GM18951 (cell line): ENCODE data around the gene LRRC8D.

Experiments
- POLR2A ChIP-seq: IDR thresholded peaks from 4 replicates; pipeline ENCODE4 v1.6.1; 2011; ENCODE audit warnings: mild to moderate bottlenecking; ENCODE audit not compliant: insufficient read length, insufficient read depth; ENCODE audit errors: extremely low read depth
- in situ Hi-C: fragments of 300-500 bp; cut with MboI; formaldehyde crosslinking; loops from one replicate; pipeline ENCODE4 v1.12.0; 2022; ENCODE audit warnings: low sequenced_read_pairs, mixed read lengths, inconsistent platforms; ENCODE audit not compliant: unreplicated experiment

LRRC8D gene

GRCh38 chr1:89815611-89816010, 5.2 kb upstream of the LRRC8D start:
- in situ Hi-C loops: no loop called here
- no peak for TF ChIP-seq POLR2A

DNA sequence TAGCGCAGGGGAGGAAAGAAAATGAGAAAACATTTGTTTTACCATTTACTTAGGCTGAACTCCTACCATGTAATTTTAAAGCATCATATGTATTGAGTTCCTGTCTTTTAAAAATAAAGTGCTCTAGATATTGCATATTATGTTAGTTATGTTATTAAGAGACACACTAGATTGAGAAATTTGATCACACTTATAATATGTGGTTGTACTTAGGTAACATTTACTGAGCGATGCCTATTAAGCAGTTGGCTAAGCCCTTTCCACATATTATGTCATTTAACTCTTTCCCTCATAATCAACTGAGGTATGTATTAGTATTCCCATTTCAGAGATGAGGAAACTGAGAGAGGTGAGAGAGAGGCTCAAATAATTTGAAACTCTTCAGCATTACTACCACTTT, 4.5 kb upstream of the LRRC8D start:
- no peak for TF ChIP-seq POLR2A
- in situ Hi-C loops: no loop called here

DNA sequence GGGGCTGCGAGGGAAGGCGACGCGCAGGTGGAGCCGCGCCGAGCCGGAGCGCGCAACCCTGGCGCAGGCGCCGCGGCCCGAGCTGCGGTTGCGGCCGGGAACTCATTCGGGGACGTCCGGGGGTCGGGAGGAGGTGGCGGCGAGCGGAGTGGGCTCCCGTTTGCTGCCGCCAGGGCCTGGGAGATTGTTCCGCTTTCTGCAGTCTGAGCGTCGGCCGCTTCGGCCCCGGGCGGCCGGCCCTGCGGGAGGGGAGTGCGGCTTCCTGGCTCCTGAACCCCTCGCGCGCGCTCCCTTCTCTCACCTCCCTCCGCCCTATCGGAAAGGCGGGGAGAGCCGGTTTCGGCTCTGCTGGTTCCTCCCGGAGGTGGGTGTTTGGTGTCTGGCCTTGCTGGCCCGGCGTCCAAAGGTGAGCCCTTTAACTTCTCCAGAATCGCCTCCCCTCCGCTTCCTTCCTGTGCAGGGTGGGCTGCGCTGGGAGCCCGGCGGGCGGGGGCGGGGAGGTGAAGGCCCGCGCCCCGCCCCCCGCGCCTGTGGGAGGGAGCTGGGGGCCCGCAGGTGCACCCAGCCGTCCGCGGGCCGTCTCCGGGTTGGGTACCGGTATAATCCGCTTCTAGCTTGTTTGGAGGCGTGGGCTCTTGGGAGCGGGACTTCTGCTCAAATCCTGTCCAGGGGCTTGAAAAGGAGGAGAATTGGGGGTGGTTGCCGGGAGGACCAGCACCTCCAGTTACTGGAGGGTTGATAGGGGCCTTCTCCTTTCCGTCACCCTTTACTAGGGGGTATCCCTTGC, 683 bp downstream of the LRRC8D start:
- TF ChIP-seq POLR2A: peak; percentile 55
- in situ Hi-C loops: no loop called here

DNA sequence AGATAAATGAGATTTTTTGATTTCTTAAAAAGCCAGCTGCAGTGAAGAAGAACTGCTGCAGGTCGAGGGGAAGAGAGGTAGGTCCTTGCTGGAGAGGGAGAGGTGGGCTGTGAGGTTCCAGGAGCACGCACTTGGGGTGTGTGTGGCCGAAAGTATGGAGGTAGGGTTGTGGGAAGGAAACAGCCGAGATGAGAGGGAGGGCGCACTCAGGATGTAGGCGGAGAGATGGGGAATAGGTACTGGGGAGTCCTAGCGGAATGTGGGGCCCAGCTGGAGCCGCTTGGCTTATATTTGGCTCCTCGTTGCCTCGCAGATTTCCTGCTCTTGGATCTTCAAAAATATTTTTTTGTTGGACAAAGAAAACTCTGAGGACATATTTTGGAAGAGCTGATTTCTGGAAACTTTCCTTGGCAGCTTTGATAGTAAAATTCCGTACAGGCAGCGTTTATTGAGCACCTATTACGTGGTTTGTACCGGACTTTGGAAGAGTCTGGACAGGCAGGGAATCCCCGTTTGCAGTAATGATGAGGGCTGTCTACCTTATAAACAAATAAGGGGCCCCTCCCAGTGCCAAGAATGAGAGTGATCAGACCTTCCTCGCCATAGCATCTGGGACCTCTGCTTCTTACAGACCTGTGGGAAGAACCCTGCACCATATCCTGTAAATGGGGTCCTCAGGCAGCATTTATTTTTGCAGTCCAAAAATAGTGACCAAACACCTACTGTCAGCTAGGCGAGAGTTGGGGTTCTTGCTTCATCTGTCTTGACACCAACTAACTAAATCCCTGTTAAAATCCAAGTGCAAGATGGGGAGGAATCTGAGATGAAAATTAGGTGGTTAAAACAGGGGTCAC, 1.5 kb downstream of the LRRC8D start:
- in situ Hi-C loops: no loop called here
- peak; percentile 24 for TF ChIP-seq POLR2A

GRCh38 chr1:89822999-89823628, 2.3 kb downstream of the LRRC8D start:
- in situ Hi-C loops: no loop called here
- TF ChIP-seq POLR2A: no peak

DNA sequence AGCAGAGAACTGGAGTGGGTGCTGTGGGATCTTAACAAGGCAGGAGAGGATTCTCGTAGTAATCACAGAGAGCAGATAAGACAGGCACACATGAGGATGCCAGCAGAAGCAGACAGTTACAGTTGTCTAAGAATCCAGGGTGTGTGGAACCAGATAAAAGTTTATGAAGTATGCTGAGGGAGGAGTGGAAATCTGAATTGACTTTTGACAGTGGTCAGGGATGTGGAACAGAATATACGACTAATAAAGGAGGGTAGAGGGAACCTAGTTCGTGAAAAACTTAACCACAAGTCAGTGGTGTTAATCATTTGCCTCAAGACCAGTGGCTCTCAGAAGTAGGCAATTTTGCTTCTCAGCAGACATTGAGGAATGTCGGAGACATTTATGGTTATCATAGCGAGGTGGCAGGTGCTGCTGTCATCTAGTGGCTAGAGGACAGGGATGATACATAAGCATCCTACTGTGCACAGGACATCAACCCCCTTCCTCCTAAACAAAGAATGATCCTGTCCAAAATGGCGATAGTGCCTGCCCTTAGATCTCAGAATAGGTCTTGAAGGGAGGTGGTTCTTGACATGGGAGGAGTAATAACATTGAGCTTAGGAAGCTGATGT, 3.0 kb downstream of the LRRC8D start:
- in situ Hi-C loops: no loop called here
- no peak for TF ChIP-seq POLR2A

GRCh38 chr1:89826594-89826993, 5.8 kb downstream of the LRRC8D start:
- in situ Hi-C loops: no loop called here
- TF ChIP-seq POLR2A: no peak

DNA sequence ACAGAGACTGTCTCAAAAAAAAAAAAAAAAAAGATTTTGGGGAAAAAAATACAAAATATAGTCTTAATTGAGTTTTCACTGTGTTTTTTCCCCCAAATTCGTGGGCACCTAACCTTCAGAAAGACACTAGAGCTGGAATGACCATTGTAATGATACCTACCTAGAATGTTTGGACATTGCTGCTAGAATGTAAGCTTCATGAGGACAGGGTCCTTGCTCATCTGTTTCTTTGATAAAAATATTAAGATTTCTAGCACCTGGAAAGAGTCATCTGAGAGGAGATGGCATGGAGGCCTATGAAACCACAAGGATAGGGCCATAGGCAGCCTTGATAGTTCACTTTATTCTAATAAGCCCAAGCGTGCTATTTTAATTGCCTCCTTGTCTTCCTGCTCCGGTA, 6.5 kb downstream of the LRRC8D start:
- in situ Hi-C loops: no loop called here

DNA sequence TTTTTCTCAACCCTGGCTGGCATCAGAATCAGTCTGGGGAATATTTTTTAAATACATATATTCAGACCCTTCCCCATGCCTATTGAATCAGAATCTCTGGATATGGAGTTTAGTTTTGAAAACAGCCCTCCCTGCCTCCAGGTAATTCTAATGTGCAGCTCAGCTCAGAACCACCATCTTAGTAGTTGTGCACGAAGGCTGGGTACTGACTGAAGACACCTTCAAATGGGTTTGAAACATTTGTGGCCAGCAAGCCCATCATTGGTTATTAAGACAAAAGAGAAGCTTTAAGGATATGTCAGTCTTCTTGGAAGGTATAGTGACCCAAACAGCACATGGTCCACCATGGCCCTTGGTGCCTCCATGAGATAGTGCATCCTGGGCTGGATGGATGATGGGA, 7.1 kb downstream of the LRRC8D start:
- in situ Hi-C loops: no loop called here
- TF ChIP-seq POLR2A: no peak

More for the DNA sequence above, 6.5 kb downstream of the LRRC8D start:
- no peak for TF ChIP-seq POLR2A

DNA sequence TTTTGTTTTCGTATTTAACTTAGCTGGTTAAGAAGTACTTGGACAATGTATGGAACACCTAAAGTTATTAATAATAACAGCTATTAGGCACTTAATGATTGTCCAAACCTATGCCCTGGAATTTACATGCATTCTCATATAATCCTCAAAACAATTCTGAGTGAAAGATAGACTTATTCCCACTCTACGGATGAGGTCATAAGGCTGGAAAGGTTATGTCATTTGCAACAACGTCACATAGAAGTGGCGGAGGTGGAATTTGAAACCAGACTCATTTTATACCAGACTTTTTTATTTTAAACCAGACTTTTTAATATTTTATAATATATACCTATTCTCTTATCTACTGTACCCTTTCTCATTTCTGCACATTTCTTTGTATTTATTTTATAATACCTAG, 8.4 kb downstream of the LRRC8D start:
- in situ Hi-C loops: no loop called here
- TF ChIP-seq POLR2A: no peak

- no peak for TF ChIP-seq POLR2A
- in situ Hi-C loops: no loop called here
Observed at GRCh38 chr1:89831462-89832120, 10.8 kb downstream of the LRRC8D start.

DNA sequence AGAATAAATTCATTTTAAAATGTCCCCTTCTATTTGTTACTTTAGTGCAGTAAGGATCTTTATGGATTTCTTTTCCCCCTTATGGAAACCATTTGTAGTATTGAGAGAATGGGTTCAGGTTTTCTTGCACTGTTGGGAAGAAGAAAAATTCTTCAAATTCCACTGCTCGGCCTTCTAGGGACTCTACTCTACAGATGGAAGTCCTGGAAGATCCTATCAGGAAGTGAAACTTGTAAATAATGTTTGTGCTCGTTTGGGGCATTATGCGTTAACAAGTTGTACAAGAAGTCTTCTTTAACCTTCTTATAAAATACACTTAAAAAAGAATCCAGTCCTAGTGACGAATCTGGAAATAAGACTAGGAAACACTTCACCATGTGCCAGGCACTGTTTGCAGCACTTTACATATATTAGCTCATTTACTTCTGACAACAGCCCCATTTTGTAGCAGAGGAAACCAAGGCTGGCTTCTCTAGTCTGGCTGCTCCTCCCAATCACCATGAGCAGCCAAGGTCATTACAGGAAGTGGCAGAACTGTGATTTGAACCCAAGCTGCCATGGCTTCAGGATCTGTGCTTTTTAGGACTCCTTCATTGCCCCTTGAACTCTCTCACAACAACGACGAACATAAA, 11.8 kb downstream of the LRRC8D start:
- in situ Hi-C loops: no loop called here
- TF ChIP-seq POLR2A: no peak
